ENCODE measurements around the gene ACBD6.

Gene ACBD6

DNA sequence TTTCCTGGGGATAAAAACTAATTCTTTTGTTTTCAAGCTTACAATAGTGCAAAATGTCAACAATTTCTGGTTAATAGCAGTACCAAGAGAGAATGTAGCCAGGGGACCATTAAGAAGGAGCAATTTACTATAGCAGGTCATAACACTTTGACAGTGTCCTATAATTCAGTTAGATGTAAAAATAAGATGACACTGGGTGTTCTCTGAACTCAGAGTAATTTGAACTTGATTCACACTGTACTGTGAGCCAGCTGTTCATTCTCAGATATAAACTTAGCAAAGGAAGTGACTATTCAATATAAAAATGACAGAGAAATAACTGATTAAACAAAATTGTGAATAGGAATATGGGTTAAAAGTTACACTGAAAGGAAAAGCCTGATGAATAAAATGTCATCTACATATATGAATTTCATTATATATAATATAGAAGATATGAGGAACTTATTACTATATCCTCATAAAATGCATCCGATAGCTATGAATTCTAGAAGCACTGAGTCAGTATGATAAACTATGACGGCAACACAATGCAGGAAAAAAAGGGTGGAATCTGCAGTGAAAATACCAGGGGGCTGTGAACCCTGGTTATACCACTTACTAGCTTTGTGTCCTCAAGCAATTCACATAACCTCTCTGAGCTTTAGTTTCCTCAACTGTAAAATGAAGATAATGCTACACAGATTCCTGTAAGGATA is 135.9 kb downstream of the ACBD6 start:
- in situ Hi-C loops (cut with HindIII; ENCODE audit: low pct_unique_long_range_greater_than_20kb, low sequenced_read_pairs): no loop called here
- no peak for TF ChIP-seq JUND (IDR thresholded peaks at IDR 0.05; ENCODE audit: low read depth)
- DNase-seq (ENCODE audit: low read depth in 1 of 2, low spot score in 1 of 2): no peak

DNA sequence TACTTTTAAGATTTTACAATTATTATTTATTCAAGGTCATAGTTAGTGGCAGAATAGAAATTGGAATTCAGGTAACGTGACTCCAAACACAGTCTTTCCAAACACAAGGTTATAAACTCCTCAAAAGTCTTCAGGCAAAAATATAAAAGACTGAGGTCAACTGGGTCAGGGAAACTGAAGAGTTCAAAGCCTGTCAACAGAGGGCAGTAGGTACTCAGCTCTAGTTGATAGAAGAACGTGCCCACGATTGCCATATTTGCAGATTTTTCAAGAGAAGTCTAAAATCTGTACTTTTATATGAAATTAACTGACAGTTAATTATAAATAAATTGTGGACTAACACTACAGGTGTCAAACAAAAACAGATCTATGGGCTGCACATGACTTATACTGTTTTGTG is 137.3 kb downstream of the ACBD6 start:
- in situ Hi-C loops (cut with HindIII; ENCODE audit: low pct_unique_long_range_greater_than_20kb, low sequenced_read_pairs): no loop called here
- TF ChIP-seq JUND (IDR thresholded peaks at IDR 0.05; ENCODE audit: low read depth): no peak
- DNase-seq (ENCODE audit: low read depth in 1 of 2, low spot score in 1 of 2): peak in 1 of 2 experiments; percentile 6

DNA sequence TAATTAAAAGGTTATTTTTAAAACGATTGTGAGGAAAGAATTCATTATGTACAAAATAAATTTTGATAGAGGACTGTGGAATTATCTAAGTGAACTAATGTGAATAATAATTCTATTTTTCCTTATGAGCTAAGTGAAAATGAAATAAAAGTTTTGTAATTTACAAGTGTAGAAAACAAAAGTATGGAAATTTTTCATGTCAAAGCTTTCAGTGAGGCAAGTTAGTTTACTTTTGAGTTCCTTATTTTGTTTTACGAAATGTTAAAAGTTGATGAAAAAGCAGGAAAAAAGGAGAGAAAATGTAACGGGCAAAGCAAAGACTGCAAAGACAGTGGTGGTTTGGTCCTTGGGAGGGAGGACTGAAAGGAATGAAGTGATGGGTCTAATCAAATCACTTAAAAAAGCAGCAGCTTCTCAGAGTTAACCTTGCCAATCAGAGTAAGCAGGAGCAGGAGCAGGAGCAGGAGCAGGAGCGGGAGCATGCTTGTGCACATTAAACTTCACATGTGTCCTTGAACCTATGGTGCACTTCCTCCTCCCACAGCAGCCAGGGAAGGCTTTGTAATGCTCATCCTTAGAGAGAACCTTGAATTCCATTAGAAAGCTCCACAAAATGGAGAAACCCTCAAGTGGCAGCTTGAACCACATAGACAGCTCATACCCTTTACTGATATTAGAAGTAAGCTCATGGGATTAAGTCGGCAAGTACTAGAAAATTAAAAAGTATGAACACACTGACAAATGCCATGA is 139.0 kb downstream of the ACBD6 start:
- no peak for TF ChIP-seq JUND (IDR thresholded peaks at IDR 0.05; ENCODE audit: low read depth)
- in situ Hi-C loops (cut with HindIII; ENCODE audit: low pct_unique_long_range_greater_than_20kb, low sequenced_read_pairs): no loop called here
- no peak for DNase-seq (ENCODE audit: low read depth in 1 of 2, low spot score in 1 of 2)

DNA sequence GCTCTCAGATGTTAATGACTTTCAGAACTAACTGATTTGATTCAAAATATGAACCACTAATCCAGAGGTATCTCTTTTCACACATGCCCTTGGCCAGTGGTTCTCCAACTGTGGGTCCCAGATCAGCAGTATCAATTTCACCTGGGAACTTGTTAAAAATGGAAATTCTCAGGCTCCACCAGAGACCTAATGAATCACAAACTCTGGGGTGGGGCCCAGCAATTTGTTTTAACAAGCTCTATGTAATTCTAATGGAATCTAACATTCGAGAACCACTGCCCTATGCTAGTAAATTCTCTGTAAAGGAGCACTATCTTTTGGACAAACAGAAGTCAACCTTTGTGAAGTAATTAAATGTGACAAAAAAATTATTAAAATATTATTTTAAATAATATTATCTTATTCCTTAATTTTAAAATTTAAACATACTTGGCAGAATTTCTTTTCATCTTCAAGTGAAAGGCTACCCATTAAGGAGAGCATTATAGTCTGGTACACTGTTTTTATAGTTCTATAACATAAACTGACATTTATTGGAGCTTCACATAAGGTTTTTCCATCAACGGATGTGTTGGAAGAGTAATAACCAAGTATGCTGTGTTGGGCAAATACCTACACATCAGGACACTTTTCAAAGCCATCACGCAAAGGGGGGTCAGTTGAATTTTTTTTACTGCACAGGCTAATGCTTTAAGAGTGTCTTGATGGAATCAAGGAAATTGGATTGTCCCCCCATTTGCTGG is 141.9 kb downstream of the ACBD6 start:
- in situ Hi-C loops (cut with HindIII; ENCODE audit: low pct_unique_long_range_greater_than_20kb, low sequenced_read_pairs): no loop called here
- no peak for DNase-seq (ENCODE audit: low read depth in 1 of 2, low spot score in 1 of 2)
- no peak for TF ChIP-seq JUND (IDR thresholded peaks at IDR 0.05; ENCODE audit: low read depth)

DNA sequence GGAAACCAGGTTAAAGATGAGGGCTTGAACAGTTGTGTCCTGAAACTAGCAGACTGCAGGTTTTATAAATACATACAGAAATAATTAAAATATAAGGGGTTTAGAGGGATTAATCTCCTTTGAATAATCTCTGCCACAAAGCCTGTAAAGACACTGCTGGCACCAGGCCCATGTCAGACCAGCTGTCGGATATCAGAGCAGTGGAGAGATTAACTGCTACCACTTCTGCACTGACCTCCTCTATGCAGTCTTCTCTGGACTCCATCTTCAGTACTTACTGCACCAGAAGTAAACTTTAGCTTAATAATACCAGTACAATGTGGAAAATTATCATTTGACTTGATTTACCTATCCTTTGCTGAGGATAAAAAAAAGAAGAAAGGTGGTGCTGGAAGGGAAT is 143.7 kb downstream of the ACBD6 start:
- TF ChIP-seq JUND (IDR thresholded peaks at IDR 0.05; ENCODE audit: low read depth): no peak
- in situ Hi-C loops (cut with HindIII; ENCODE audit: low pct_unique_long_range_greater_than_20kb, low sequenced_read_pairs): no loop called here
- DNase-seq (ENCODE audit: low read depth in 1 of 2, low spot score in 1 of 2): no peak

DNA sequence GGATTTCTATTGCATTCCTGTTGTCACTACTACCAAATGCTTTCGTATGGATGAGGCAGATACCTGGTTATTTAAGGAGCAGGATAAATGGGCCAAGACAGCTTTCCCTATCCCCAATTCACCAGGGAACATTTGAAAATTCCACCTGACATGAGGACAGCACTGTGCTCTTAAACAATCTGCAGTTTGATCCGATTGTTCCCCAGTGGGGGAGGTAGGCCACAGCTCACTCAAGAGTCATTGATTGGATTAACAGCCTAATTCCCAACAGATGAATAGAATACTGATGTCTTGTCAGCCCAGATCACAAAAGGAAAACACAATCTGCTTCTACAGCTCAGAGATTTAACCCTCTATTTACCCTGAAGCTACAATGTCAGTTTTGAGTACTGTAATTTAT is 148.4 kb downstream of the ACBD6 start:
- no peak for TF ChIP-seq JUND (IDR thresholded peaks at IDR 0.05; ENCODE audit: low read depth)
- in situ Hi-C loops (cut with HindIII; ENCODE audit: low pct_unique_long_range_greater_than_20kb, low sequenced_read_pairs): no loop called here

DNA sequence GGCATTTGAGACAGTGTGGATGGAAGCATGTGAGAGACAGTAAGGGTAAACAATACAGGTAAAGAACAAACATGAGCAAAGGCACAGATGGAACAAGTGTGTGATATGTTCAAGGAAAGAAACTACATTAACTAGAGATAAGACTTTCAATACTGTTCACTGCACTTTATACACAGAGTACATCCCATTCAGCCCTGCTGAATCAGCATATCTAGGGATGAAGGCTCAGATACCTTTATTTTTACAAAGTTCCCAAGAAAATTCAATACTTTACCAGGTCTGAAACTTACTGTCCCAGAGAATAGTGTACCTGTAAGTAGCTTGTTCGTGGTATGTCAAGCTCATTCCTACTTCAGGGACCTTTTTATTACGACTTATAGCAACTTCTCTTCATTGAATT is 149.8 kb downstream of the ACBD6 start:
- no peak for DNase-seq (ENCODE audit: low read depth in 1 of 2, low spot score in 1 of 2)
- TF ChIP-seq JUND (IDR thresholded peaks at IDR 0.05; ENCODE audit: low read depth): no peak
- in situ Hi-C loops (cut with HindIII; ENCODE audit: low pct_unique_long_range_greater_than_20kb, low sequenced_read_pairs): no loop called here

More for the DNA sequence above, 148.4 kb downstream of the ACBD6 start:
- DNase-seq (ENCODE audit: low read depth in 1 of 2, low spot score in 1 of 2): no peak

DNA sequence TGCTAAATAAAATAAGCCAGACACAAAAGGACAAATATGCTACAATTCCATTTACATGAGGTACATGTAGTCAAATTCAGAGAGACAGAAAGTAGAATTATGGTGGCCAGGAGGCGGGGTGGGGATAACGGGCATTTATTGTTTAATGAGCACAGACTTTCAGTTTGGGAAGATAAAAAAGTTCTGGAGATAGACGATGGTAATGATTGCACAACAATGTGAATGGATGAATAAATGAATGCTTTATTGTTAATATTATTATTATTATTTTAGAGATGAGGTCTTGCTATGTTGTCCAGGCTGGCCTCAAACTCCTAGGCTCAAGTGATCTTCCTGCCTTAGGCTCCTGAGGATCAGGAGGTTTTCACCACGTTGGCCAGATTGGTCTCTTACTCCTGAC is 150.4 kb downstream of the ACBD6 start:
- in situ Hi-C loops (cut with HindIII; ENCODE audit: low pct_unique_long_range_greater_than_20kb, low sequenced_read_pairs): no loop called here
- no peak for DNase-seq (ENCODE audit: low read depth in 1 of 2, low spot score in 1 of 2)
- no peak for TF ChIP-seq JUND (IDR thresholded peaks at IDR 0.05; ENCODE audit: low read depth)

DNA sequence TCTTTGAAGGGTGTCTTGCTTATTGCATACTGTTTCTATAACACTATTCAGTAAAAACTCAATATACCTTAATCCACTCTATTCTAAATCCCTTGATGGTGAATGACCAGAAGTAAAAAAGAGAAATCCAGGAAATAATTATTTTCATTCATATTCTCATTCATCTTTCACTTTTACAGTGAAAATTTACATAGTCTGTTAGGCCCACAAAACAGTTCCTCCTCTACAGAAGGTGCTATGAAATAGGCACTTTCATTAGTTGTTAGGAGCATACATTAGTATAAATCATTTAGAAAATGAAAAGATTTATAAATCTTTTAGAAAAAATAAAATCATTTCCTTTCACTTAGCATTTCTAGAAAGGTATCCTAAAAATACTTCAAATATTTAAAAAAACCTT is 157.2 kb downstream of the ACBD6 start:
- TF ChIP-seq JUND (IDR thresholded peaks at IDR 0.05; ENCODE audit: low read depth): no peak
- in situ Hi-C loops (cut with HindIII; ENCODE audit: low pct_unique_long_range_greater_than_20kb, low sequenced_read_pairs): no loop called here
- no peak for DNase-seq (ENCODE audit: low read depth in 1 of 2, low spot score in 1 of 2)

DNA sequence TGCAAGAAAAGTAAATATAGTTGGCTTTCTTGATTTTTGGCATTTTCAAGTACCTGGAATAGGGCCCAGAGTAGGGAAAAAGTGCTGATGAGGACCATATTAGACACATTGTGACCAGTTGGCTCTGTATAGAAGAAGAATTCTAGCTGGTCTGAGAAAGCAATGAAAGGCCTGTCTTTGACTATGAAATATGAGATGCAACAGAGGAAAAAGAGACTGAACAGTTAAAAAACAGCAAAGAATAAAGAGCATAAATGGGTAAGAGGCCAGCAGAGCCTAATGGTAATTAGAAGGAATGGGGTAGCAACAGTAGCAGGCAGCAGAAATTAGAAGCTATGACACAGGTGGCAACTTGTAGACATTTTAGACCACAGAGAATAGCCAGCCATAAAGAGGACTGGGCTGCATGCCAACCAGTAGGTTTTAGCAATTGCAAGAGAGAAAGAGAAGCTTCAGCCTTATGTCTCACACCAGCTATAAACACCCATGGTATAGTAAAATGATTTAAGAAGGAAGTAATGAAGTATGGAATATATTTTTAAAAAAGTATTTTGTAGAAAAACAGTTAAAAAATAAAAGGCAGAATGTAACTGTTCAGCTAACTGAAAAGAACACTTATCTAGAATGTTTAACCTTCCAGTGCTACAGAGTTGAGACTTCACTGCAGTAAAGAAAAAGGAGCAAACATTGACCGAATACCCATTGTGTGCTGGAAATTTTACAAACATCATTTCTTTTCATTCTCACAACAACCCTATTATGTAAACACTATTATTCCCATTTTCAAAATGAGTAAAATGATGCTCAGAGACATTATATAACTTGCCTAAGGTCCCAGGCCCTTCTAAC is 158.2 kb downstream of the ACBD6 start:
- DNase-seq (ENCODE audit: low read depth in 1 of 2, low spot score in 1 of 2): peak in 1 of 2 experiments; percentile 39
- TF ChIP-seq JUND (IDR thresholded peaks at IDR 0.05; ENCODE audit: low read depth): no peak
- in situ Hi-C loops (cut with HindIII; ENCODE audit: low pct_unique_long_range_greater_than_20kb, low sequenced_read_pairs): no loop called here

DNA sequence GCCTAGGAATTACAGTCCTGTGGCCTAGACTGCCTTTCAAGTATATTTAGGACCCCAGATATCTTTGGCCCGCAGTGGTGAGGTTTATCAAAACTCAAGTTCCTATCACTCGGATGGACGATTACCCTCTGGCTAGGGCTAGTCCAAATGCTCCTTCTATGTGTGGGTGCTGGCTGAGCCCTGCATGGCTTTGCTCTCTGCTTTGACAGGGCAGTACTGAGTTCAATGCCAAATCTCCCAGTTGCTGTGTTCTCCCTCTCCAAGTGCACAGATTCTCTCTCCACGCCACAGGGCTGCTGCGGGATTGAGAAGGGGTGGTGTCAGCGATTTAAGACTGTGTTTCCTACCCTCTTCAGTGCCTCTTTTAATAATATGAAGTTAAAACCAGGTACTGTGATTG is 175.3 kb downstream of the ACBD6 start:
- in situ Hi-C loops (cut with HindIII; ENCODE audit: low pct_unique_long_range_greater_than_20kb, low sequenced_read_pairs): no loop called here
- DNase-seq (ENCODE audit: low read depth in 1 of 2, low spot score in 1 of 2): no peak
- TF ChIP-seq JUND (IDR thresholded peaks at IDR 0.05; ENCODE audit: low read depth): no peak

DNA sequence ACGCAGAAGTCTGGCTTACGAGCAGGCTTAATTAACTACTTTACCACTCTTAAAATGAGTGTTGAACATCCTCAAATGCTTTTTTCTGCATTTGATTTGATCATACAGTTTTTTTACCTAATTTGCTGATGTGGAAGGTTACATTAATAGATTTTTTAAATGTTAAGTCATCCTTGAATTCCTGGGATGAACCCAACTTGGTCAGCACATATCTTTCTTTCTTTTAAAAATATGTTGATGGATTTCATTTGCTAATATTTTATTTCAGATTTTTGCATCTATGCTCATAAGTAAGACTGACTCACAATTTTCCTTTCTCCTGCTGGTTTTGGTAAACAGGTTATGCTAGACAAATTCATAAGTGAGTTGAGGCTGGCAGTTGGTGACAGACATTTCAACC is 189.5 kb downstream of the ACBD6 start:
- TF ChIP-seq JUND (IDR thresholded peaks at IDR 0.05; ENCODE audit: low read depth): no peak
- in situ Hi-C loops (cut with HindIII; ENCODE audit: low pct_unique_long_range_greater_than_20kb, low sequenced_read_pairs): no loop called here
- no peak for DNase-seq (ENCODE audit: low read depth in 1 of 2, low spot score in 1 of 2)

Measured in T47D (cell line).